ENCODE data around the gene COL13A1.

The COL13A1 gene

DNA sequence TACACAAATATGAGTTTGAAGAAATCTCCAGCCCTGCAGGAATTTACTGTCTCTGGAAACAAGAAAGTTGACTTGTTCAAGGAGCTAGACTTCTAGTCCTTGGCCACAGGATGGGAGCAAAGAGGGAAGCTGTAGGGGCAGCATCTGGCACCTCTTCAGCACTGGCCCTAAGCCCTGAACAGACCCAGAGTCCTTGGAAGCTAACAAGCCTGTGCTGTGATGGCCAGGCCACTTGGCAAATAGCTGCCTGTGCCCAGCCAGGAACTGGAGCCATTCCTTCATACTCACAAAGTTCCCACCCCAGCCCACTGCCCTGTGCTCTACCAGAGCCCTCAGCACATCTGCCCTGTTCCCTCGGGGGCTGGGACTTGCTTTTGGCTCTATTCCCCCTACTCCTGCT lies 9.4 kb upstream of the COL13A1 start:
- no peak for DNase-seq

DNA sequence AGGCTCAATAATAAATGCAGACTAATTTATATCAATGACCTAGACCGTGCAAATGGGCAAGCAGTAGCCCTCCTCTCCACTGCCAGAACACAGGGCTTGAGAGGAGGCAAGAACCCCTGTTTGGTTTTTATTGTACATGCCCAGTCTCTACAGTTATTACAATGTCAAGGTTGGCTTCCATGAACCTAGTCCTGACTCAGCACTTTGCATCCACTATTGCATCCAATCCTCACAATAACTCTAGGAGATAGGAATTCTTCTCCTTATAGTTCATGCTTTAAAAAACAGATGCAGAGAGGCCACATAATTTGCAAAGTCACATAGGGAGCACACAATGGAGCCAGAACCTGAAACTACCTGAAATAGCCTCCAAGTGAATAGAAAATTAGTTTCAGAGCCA lies 7.0 kb upstream of the COL13A1 start:
- no peak for DNase-seq

DNA sequence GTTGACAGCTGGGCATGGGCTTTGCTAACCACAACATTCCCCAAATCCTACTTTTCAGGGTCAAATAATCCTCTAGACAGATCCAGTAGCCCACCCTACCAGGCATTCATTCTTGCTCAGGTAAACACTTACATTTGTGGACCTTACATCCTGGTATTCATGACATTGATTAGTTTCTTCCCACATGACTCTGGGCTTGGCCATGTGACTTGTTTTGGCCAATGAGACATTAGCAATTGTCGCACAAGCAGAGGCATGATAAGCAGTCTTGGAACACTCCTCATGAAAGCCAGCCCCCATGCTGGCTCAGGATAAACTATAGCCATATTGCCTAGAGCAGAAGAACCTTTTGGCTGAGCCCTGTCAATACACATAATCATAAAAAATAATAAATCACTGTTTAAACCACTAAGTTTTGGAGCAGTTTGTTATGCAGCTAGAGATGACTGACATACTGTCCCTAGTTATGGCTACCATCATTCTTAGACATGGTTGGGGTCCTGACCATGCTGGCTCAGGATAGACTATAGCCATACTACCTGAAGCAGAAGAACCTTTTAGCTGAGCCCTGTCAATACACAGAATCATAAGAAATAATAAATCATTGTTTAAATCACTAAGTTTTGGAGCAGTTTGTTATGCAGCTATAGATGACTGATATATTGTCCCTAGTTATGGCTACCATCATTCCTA lies 6.3 kb upstream of the COL13A1 start:
- no peak for DNase-seq

DNA sequence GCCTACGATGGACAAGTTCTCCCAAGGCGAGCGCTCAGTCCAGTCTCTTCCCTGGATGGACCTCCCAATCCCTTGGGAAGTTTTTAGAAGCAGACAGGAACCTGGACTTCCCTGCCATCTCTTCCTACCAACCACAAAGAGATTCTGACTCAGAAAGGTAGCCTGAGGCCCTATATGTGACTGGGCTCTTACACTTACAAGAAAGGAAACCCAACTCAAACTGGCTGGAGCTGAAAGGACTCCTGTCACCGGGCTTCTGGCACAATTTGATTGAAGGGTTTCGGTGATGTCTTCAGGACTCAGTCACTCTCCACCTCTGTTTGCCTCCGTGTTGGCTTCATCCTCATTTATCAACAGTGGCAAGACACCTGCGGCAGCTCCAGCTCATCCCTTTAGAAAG lies 3.7 kb upstream of the COL13A1 start:
- DNase-seq, result no peak

DNA sequence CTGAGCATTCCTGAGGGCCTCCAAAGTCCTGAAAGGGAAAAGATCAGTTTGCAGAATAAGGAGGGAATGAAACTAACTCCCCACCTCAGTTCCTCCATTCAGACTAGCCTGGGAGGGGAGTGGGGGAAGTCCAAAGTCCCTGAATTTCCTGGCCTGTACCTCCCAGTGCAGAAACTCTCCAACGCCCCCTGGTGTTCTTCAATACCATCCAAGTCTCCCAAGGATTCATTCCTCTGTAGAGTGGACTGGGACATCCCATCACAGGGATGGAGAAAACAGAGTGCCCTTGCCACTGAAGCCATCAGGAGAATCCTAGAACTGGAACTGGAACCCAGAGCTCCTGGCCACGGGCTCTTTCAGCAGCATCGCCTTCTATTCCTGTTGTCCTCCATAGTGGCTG lies 1.6 kb upstream of the COL13A1 start:
- peak; percentile 17 for DNase-seq

DNA sequence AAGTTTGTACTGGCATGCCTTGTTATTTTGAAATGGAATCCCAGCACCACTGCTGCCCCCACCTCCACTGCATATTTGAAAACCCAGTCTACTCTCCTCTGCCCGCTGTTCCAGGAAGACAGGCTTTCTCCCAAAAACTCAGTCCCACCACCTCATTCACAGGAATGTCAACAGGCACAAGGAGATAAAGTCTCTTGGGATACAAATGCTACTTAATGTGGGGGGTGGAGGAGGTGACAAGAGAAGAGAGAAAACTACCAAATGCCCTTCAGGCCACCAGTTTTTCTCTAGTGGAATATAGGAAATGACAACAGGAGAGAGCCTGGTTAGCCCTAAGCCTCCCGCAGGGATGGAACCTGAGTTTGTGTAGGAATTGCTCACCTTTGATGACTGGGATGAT lies 1.0 kb upstream of the COL13A1 start:
- DNase-seq, result no peak

DNA sequence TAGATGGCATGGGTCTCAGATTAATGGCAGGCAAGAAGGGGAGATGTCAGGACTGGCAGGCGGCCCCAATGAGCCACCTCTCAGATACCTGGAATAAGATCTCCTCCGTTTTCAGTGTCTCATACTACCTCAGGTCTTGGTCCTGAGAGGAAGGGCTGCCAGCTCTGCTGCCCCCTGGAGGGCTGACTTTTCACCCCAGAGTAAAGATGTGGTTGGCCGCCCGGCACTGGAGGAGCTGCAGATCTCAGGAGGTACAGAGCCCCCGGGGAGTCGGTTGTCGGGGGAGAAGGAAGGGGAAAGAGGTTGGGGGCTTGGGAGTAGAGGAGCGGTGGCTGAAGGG lies 642 bp upstream of the COL13A1 start:
- DNase-seq, result peak; percentile 19

DNA sequence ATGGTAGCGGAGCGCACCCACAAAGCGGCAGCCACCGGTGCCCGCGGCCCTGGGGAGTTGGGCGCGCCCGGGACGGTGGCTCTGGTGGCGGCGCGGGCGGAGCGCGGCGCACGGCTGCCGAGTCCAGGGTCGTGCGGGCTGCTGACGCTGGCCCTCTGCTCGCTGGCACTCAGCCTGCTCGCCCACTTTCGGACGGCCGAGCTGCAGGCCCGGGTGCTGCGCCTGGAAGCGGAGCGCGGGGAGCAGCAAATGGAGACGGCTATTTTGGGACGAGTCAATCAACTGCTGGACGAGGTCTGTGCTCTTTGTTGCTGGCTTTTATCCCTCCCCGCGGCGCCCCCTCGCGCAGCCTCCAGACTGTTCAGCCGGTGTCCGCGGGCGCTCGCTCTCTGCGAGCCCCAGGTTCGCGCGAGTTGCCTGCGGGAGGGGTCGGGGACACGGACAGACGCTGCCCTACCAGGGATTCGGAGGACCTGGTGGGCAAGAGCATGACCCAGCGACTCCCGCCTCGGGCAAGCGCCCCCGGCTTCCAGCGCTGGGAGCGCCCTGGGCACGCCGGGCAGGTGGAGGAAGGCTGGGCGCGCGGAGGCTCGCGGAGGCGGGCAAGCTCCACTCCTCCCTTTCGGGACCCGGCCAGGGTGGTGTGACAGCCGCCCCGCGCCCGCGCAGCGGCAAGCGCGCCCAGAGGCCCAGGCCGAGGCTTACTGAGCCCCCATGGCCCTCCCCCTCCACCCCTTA lies 887 bp downstream of the COL13A1 start:
- DNase-seq, result peak; percentile 3

DNA sequence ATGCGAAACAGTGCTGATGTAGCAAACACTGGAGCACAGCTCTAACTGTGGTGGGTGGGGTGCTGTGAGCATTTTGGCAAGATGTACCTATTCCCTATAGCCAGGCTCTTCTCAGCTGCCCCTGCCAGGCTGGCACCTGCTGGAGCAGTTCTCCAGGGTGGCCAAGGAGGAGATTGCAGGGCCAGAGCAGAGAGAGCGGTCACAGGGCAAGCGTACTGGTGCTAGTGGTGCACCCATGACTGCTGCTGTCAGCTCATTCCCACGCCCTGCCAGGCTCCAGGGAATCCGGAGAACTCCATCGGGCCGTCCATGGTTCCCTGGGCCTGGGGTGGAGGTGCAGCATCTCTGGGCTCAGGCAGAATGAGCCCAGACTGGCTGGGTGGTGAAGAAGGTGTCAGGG lies 2.1 kb downstream of the COL13A1 start:
- DNase-seq, result no peak

DNA sequence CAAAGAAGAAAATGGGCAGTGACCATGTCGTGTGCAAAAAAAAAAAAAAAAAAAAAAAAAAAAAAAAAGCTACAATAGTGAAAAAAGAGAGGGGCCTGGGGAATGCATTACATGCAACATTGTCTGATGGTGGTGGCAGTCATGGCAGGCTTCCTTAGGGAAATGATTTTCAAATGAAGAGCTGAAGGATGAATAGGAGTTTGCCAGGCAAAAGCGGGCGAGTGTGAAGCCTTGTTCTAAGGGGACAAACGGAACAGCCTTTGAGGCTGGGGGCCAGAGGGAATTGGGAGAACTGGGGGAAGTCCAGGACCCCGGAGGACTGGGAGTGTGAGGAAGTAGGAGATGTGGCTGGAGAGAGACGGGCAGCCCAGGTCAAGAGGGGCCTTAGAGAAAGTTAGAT lies 3.1 kb downstream of the COL13A1 start:
- no peak for DNase-seq

DNA sequence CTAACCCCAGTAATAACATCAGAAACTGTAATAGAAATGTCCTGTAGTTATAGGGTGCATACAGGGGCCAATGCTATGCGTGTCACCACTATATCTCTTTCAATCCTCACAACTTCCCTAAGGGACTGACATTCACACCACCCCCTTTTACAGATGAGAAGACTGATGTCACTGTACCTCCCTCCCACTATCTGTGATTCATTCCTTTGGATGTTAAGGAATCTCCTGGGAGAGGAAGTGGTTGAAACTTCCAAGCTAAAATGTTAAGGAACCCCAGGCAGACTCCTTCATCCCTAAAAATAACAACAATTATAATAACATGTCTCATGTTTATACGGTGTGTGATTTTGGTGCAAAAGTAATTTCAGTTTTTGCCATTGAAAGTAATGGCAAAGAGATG lies 5.4 kb downstream of the COL13A1 start:
- DNase-seq, result no peak

DNA sequence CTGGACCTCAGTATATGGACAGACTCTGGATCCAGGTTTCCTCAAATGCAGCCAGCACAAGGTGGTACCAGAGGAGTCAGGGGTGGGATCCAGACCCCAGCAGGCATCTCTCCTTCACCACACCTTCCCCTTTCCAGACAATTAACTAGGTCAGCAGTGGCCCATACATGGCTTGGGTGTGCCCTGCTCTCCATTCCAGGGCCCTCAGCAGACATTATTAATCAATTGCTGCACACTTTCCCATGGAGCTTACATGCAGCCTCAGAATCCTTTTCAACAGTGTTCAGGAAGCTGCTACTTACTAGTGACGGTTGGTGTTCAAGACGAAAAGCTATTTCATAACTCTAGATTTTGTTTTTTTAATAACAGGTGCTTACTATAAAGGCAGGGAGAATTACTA lies 6.0 kb downstream of the COL13A1 start:
- DNase-seq, result no peak

DNA sequence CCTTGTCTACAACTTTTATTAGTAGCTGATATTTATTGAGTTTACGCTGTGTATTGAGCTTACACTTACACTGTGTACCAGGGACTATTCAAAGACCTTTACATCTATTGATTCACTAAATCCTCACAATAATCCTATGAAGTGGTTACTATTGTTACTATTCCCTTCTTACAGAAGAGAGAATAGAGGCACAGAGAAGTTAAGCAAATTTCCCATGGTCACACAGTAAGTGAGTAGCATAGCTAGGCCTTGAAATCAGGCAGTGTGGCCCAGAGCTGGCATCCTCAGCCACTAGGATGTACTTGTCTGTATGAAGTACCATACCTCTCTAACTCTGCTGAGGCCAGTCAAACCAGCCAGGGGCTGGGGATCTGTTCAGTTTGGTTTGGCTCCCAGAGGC lies 7.6 kb downstream of the COL13A1 start:
- no peak for DNase-seq

DNA sequence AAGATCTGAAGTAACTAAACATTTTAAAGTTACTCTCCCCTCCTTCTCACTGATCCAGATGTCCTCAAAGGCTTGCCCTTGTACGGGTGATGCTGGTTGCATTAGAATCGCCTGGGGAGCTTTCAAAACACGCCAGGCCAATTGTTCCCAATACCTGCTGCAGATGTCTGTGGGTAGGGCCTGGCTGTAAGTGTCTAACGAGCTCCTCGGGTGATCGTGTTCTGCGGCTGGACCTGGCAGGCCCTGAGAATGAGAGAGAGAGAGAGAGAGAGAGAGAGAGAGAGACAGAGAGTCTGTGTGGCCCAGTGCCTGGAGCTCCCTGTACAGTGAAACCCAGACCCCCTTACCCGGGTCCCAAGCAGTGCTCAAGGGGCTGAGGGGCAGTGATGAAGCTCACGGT lies 8.4 kb downstream of the COL13A1 start:
- DNase-seq, result no peak

DNA sequence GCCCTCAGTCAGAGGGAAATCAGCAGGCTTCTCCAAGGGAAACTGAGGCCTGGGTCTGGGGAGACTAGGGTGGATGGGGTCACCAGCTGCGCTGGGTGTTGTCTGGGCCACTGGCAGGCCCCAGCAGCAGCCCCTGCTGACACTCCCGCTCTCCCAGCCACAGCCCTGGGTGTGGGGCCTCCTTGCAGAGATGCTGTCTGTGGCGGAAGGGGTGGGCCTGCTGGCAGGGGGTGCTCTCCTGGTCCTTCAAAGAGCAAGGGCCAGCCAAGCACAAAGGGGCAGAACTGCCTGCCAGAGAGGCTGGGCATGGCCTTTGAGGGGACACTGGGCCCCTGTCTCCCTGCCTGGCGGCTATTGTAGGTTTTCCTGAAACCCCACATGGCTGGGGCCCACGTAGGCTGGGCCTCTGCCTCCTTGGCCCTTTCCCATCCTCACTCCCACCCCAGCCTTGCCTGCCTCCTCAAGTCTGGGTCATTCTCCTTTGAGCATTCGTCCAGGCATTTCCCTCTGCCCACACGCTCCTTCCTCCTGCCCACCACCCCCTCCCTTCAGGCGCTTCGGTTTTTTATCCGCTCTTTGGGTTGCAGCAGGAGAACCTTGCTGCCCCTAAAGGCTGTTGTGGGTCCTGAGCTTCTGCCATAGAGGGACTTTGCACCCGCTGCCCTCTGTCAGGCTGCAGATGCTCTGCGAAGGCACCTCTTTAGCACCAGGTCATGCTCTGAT lies 9.1 kb downstream of the COL13A1 start:
- DNase-seq, result no peak

DNA sequence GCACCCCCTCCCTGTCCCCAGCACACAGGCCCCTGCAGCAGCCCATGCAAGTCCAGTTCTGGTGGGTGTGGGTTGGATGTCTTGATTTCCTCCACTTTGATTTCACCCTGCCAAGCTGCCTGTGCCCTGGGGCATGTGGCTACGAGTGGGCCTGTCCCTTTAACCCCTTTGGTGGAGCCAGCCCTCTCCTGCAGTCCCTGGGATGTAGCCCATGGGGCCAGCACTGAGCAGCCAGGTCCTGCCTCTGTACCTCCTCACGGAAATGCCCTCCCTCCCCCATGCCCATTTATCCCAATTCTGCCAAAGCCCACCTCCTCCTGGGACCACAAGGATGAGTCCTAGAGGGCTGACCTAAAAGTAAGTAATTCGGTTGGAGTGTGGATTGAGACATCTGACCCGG lies 11.9 kb downstream of the COL13A1 start:
- DNase-seq, result no peak

DNA sequence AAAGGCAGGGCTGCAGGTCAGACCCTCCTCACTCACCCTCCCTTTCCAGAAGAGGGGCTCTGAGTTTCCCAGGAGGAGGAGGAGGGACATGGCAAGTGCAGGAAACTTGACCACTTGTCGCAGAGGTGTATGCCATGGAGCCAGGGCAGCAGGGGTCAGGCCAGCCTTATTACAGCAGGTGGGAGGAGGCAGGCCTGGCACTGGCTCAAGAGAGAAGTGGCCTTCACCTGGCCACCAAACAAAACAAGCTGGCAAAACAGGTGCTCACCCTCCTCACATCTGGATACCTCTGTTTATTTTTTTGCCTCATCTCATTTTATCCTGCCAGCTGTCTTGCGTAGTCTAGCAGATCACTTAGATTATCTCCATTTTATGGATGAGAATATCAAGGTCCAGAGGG lies 12.5 kb downstream of the COL13A1 start:
- DNase-seq, result no peak

DNA sequence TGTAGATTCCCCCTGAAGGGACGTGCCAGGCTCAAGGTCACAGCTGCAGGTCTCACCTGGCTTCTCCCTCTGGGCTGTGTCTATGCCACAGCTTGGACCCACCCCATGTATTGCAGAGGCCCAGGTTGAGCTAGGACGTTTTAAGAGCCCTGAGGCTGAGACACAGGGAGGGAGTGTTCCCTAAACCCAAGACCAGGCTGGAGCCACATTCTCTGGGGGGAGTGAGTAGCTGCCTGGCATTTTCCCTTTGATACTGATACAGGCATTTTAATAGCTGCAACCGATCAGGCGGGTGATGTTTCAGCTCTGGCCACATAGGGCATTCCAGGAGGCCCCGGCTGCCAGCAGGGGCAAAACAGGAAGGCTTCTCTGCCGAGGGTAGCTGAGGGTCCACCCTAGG lies 13.4 kb downstream of the COL13A1 start:
- DNase-seq, result no peak

DNA sequence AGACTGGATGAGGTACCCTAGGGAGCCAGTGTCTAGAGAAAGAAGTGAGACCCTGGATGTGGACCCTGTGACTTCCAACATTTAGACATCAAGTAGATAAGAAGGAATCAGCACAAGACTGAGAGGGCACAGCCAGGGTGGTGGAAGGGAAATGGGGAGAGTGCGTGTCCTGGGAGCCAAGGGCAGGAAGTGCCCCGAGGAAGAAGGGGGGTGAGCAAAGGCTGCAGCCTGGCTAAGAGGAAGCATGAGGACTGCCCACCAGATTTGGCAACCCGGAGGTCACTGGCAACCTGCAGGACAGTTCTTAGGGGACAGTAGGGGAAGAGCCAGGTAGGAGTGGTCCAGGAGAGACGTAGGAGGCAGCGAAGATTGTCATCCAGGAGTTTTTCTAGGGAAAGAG lies 14.8 kb downstream of the COL13A1 start:
- no peak for DNase-seq

DNA sequence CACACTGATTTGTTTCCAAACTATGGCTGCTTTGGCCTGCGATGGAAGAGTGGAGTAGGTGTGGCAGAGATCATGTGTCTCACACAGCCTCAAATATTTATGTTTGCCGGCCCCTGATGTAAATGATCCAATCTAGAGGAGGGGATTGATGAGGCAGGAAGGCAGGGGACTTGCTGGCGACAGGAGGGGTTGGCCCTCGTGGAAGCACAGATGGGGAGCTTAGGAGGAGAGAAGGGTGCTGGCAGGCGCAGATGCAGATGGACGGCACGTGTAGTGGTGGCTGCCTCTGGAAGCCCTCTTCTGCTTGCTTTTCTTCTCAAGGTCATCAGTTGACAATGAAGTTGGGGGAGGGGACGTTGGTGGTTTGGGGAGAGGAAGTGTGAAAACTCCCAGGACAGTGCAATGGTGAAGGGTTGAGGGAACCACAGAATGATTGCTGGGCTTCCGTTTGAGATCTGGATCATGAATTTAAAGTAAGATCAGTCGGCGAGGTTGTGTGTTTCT lies 15.4 kb downstream of the COL13A1 start:
- no peak for DNase-seq

DNA sequence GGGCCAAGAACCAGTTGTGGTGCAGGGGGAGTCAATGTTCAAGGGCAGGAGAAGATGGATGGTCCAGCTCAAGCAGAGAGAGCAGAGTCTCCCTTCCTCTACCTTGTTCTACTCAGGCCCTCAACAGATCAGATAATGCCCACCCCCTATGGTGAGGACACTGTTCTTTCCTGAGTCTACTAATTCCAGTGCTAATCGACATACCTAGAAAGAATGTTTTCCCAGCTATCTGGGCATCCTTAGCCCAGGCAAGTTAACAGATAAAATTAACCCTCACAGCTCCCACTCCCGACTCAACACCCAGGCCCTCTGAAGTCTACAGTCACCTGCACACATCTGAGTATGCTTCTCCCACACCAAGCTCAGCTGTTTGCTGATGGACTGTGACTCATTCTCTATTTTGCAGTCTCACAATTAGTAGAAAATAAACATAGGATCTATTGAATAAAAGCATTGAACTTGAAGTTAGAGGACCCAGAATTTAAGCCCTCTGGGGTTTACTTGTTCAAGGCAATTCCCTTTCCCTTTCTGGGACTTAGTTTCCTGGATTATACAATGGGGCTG lies 17.1 kb downstream of the COL13A1 start:
- DNase-seq, result no peak

DNA sequence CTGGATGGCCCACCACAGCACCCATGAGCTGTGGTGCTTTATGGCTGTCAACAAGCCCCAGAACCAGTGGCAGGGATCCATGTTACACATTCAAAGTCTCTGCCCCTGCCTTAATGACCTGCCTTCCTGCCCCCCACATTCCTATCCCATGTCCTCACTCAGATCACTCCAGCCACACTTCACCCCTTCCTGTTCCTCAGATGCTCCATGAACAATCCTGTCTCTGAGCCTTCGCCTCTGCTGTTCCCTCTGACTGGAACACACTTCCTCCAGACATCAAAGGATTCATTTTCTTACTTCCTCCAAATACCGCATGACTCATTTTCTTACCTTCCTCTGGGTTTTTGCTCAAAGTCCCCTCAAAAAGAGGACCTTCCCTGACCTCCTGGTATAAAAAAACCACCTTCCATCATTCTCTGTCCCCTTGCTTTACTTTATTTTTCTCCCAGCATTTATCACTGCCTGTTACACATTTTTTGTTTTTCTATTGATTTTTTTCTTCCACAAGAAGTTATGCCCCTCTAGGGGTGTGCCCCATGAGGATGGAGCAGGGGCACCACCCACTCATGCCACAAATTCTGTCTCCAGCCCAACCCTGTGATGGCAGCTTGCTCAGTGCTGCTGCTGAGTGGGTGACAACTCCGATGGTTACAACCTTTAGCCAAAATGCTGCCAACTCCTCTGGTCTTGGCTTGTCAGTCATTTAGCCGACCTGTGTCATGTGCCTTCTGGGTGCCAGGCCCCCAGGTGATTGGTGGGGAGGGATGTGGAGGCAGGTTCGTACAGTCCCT lies 18.2 kb downstream of the COL13A1 start:
- no peak for DNase-seq

DNA sequence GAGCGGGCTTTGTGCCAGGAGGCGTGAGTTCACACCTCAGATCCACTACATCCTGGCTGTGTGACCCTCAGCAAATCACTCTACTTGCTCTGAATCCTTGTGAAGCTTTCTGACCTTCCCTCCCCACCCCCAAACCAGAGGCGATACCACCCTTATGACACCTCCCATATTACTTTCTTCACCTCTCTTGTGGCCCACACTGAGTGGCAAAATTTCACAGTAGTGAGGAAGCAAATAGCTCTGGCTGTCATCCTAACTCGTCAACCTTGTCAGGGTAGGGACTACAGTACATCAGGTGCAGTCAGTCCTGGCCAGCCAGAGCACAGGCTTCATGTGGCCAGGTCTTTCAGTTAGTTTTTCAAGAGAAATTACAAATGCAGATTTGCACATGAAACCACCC lies 19.1 kb downstream of the COL13A1 start:
- no peak for DNase-seq
